ENCODE measurements around the gene FCAMR. TPM values are rescaled to one million over a fixed set of nuclear protein-coding genes. Genes with fewer than 3 reads are reported as not detected.

FCAMR gene
- total and polyA plus RNA-seq, 2 of the 4 experiments (the other 2 are of a cell fraction), result not detected

GRCh38 chr1:206974140-206974539 is 3.9 kb upstream of the FCAMR start:
- BruUV-seq (replicated peaks), result no TSS peak
- Histone ChIP-seq H4K20me1 (ENCODE audit: insufficient read depth, low read length) (no peaks in the 10 kb centered on the region), H3K9me1 (ENCODE audit: insufficient read depth, low read length) (0 out of 2 replicates have a peak, but pooled peaks cover 2% of the 10 kb centered on the region), H3K27me3 (ENCODE audit: control insufficient read depth, insufficient read depth, low read length) (peaks cover 50% of the 10 kb centered on the region), H2AK5ac (ENCODE audit: low read depth, low read length) (no peak overlapping the region), H3K36me3 (ENCODE audit: control insufficient read depth, insufficient read depth, low read length) (no peaks in the 10 kb centered on the region), H2AFZ (replicated peaks; ENCODE audit: low read length, poor library complexity) (no peak overlapping the region), H2BK20ac (ENCODE audit: low read depth, low read length) (no peak overlapping the region), H3K27ac (ENCODE audit: insufficient read depth, low read length) (no peak overlapping the region), H2BK15ac (ENCODE audit: low read depth, low read length) (no peak overlapping the region), H2AK9ac (replicated peaks; ENCODE audit: low read depth, low read length, poor library complexity) (no peak overlapping the region), H3K4me2 (ENCODE audit: low read depth, low read length) (no peak overlapping the region), H3K18ac (ENCODE audit: low read depth, low read length) (no peak overlapping the region), H3K9me3 (ENCODE audit: control insufficient read depth, insufficient read depth, low read length) (no peaks in the 10 kb centered on the region), H3K4me1 (ENCODE audit: control insufficient read depth, insufficient read depth, low read length) (no peaks in the 10 kb centered on the region), H4K8ac (ENCODE audit: low read depth in 2 of 2, low read length in 2 of 2) (no peak overlapping the region), H3K14ac (replicated peaks; ENCODE audit: low read depth, low read length) (no peak overlapping the region), H3K79me1 (ENCODE audit: low read depth in 1 of 2, low read length in 2 of 2) (no peaks in the 10 kb centered on the region), H3K23ac (ENCODE audit: low read depth, low read length) (no peak overlapping the region), H2BK120ac (ENCODE audit: low read depth, low read length) (no peak overlapping the region), H3K4ac (ENCODE audit: low read depth, low read length) (no peak overlapping the region), H2BK5ac (ENCODE audit: low read depth, low read length, poor library complexity, severe bottlenecking) (no peak overlapping the region), H4K5ac (ENCODE audit: low read depth, low read length) (no peak overlapping the region), H3K56ac (ENCODE audit: extremely low read depth, insufficient read depth, low read length) (no peak overlapping the region), H3K9ac (ENCODE audit: low read depth, low read length) (no peak overlapping the region), H4K91ac (ENCODE audit: insufficient read depth, low read depth, low read length) (no peak overlapping the region), H3K4me3 (ENCODE audit: insufficient read depth, low read depth, low read length) (no peak overlapping the region)
- TF ChIP-seq MXI1 (IDR thresholded peaks at IDR 0.05; ENCODE audit: borderline replicate concordance, low read depth, low read length) (no peak), USF2 (IDR thresholded peaks at IDR 0.05; ENCODE audit: low read depth, low read length) (peak; percentile 22; the same call in 1 of the 2 replicates)
- ATAC-seq (ENCODE audit: low read depth) (no peak), DNase-seq (no peak)
- WGBS, 2 experiments (ENCODE audit: extremely low coverage in 2 of 2, insufficient read length in 1 of 2), result no CpG with 5 or more reads among the region's 3 CpGs
- ChIA-PET POLR2A (ENCODE audit: unreplicated experiment) (no interaction called here), CTCF (no interaction called here)
- dilution Hi-C loops (cut with HindIII; ENCODE audit: low sequenced_read_pairs, unreplicated experiment) (no loop called here), intact Hi-C loops (cut with micrococcal nuclease) (no loop called here), in situ Hi-C loops (cut with MboI; ENCODE audit: low sequenced_read_pairs) (no loop called here)

Measured in IMR-90 (cell line).